HG03066 (cell line): ENCODE measurements around the gene TBXAS1.

Source experiments
- ATAC-seq: cut with Tn5 transposase; IDR thresholded peaks from one replicate; pipeline ENCODE4 v1.9.1; 2021; ENCODE audit warnings: low read depth; ENCODE audit not compliant: unreplicated experiment

The TBXAS1 gene

DNA sequence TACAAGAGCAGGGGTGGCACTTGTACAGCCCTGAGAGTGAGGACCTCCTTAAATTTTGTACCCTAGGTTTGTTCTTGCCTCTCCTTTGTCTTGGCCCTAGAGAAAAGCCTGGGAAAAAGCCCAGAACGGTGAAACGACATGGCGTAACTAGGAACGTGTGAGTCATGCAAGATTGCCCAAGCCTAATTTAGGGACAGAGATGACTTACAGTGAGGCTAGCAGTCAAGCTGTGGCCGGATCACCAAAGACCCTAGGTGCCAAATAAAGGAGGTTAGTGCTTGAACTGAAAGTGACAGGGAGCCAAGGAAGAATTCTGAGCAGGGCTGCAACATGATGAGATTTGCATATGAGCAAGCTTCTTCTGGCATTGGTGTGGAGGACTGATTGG is 25.1 kb downstream of the TBXAS1 start:
- no peak for ATAC-seq

- no peak for ATAC-seq
These were observed 25.9 kb downstream of the TBXAS1 start for GRCh38 chr7:139854803-139855497.

- peak; percentile 86 for ATAC-seq
These were observed 26.6 kb downstream of the TBXAS1 start for GRCh38 chr7:139855498-139856270.

- no peak for ATAC-seq
These were observed 28.7 kb downstream of the TBXAS1 start for GRCh38 chr7:139857791-139858190.

DNA sequence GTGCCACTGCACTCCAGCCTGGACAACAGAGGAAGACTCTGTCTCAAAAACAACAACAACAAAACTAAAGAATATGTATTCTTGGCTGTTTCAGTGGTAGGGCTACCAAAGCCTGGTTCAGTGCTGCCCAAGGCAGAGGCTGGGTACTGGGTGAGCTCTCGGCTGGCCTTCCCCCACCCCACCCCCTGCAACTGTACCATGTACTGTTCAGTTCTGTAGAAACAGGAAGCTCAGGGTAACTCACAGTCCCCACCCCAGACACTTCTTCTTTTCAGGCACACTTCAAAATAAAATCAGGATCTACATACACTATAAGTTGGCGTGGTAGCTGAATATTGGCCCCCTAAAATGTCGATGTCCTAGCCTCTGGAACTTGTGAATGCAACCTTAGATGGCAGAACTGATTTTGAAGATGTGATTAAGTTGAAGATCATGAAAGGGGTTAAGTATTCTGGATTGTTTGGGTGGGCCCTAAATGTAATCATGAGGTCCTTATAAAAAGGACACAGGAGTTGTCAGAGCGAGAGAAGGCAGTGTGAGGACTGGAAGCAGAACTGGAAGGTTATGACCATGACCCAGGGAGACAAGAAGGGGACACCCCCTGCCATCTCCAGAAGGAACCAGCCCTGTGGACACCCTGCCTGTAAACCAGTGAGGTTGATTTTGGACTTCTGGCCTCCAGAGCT is 31.2 kb downstream of the TBXAS1 start:
- ATAC-seq = no peak

DNA sequence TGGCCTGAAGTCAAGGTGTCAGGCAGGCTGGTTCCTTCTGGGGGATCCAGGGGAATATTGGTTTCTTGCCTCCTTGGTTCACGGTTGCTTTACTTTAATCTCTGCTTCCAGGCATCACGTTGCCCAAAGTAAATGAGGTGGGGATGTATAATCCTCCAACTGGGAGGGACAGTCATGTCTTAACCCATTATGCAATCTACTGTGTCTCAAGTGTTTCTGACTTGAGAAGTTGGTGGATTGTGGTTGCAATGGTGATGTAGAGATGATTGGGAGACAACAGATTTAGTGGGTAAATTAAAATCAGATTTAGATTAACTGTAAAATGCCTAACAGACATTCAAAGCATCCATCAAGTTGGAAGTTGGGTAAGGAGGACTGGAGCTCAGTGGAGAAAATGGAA is 32.7 kb downstream of the TBXAS1 start:
- no peak for ATAC-seq

DNA sequence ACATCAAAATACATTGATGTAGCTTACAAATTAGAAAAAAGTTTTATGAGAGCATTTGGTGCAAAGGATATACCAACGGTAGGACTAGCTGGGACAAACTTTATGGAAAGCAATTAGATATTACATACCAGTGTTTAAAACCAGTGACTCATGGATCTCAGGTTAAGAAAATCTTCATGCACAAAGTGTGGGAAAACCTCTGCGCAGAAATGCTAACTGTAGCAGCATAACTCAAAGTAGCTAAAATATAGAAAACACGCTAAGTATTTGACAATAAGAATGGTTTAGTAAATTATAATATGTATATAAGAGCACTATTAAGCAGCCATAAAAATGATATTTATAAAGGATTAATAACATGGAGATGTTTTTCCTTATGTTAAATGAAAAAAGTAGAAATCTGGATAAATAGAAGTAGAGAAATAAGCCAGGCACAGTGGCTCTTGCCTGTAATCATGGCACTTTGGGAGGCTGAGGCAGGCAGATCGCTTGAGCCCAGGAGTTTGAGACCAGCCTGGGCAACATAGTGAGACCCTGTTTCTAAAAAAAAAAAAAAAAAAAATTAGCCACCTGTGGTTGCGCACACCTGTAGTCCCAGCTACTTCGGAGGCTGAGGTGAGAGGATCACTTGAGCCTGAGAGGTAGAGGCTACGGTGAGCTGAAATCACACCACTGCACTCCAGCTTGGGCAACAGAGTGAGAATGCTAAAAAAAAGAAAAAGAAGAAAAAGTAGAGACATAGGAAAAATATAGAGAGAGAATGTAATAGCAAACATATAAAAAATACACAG is 37.2 kb downstream of the TBXAS1 start:
- no peak for ATAC-seq

DNA sequence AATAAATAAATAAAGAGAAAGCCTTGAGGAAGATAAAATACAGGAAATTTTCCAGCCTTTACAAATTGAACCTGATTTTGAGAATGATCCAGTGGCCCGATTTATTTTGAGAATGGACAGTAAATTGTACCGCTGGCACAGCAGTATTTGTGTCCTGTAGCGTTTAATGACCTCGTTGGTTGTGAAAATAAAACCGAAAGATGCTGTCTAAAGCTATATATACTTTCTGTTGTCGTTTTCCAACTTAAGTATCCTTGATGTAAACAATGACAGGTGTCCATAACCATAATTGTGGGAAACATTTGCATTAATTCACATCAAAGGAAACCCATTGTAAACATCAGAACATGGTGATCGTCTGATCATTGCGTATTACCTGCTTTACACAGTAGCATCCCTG is 38.8 kb downstream of the TBXAS1 start:
- ATAC-seq = no peak

DNA sequence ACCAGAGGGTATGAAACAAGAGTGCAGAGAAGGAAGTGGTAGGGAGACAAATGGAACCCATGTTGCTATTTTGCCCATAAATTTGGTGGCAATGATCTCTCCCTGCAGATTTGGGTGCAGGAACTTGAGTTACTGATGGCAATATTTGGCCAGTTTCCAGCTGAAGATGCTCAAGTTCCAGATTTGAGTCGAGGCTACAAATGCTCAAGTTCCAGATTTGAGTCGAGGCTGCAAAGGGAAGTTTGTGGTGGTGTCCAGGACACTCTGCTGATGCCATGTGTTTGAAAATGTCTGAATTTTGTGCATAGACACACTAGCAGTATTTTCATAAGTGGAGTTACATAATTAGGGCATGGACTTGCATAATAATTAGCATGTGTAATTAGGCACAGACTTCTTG is 40.8 kb downstream of the TBXAS1 start:
- no peak for ATAC-seq

DNA sequence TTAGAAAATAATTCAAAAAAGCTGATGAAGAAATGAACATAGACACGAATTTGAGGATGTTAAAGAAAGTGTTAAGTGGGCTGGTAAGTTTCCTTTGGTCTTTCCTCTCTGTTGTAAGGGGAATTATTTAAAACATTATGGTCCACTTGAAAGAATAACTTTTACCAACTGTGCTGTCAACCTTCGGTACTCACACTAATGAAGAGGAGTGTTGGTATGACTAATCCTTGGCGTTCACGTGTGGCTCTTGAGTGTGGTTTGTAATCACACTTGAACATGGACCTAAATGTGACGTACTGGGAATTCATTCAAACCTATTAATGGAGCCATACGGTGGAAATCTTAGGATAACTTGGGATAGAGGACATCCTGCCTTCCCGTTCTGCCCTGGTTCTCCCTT is 41.3 kb downstream of the TBXAS1 start:
- no peak for ATAC-seq

DNA sequence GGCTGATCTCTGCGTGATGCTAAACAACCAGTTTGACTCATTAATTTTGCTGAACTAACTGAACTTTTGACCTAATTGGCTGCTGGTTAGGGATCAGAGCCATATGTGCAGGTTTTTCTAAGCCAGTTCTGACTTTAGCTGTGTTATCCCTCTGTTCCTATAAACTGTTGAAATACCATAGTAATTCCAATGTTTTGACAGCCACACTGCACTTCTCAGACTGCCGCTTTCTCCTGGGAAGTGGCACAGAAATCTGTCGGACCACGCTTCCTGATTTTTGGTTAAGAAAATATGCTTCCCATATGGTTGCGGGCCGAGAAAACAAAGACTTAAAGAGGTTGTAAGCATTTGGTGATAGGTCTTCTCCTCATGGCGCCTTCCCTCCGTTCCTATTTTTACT is 42.3 kb downstream of the TBXAS1 start:
- ATAC-seq = no peak

DNA sequence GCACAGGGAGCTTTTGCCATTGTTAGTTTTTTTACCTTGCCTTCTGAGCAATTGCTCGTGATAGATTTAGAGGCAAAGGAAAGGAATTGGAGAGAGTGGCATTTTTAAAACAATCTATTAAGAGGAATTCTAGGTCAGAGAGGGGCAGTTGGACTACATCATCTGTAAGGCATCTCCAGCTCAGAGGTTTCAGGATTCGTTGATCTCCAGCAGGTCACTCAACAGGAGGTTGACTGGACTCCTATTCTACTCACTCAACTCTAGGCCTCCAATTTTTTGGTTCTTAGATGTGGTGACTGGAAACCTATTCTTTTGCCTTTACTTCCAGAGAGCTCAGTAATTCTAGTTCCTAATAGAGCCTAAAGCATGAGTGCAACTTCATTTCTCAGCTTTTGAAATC is 42.8 kb downstream of the TBXAS1 start:
- no peak for ATAC-seq

DNA sequence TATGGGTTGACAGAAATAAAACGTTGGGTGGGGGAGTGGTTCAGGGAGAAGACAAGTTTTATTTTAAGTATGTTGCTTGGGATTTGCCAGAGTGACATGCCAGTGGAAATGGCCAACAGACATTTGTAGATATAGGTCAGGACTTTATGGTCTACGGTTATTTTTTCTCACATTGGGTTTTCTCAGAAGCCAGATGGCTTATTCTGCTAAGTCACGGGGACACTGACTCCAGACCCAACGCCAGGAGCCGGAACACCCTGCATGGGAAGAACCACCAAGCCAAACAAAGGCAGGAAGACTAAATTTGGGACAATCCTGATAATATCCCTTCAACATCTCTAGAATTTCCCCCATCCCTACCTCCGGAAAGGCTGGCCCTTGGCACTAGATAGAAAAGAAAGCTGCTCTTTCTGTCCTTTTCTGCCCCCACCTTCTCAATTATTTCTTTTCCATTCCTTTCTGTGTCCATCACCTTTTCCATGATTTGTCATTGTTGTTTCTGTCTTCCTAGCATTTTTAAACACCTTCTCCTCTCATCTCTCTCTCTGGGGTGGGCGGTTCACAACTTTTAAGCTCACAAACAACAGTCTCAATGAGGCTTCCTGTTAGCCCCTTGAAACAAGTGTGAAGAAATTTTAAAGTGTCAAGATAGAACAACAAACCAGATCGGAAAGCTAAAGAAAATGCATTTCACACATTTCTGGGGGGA is 44.7 kb downstream of the TBXAS1 start:
- ATAC-seq = no peak

DNA sequence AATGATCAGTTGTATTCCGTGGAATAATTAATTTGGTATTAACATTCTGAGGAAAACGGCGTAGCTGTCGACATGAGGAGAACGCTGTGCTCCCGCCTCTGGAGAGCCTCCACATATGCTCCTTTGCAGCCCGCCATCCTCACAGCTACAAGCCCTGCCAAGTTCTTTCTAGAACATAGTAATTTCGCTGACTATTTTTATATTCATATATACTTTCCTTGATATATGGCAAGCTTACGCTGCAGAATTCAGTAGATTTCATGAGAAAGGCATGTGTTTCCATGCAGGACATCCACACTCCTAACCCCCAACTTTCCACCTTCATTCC is 45.2 kb downstream of the TBXAS1 start:
- no peak for ATAC-seq

- no peak for ATAC-seq
These were observed 46.8 kb downstream of the TBXAS1 start for GRCh38 chr7:139875821-139876241.

GRCh38 chr7:139876622-139877283 is 47.7 kb downstream of the TBXAS1 start:
- no peak for ATAC-seq

- no peak for ATAC-seq
These were observed 54.8 kb downstream of the TBXAS1 start for GRCh38 chr7:139883814-139884213.

- no peak for ATAC-seq
These were observed 55.4 kb downstream of the TBXAS1 start for GRCh38 chr7:139884441-139884840.

DNA sequence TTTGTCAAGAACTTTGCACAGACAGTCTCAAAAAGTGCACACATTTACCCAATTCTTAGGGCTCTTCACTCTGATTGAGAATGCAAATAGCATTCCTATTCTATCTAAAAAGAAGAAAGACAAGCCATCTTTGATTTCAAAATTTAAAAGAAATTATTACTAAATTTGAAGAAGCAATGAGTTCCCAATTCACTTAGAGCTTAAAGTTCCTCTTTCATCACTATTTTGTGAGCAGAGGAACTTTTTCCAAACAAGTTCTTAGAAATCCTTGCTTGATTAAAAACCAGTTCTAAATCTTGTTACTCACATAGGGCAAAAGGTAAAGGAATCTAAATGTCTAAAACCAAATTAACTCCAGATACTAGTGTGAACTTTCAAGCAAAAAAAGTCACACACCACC is 56.4 kb downstream of the TBXAS1 start:
- no peak for ATAC-seq

GRCh38 chr7:139886206-139886605 is 57.1 kb downstream of the TBXAS1 start:
- ATAC-seq = no peak
